Endothelial cell (in vitro differentiated cells): ENCODE measurements around the gene PHACTR4. TPM values are rescaled to one million over a fixed set of nuclear protein-coding genes. Genes with fewer than 3 reads are reported as not detected.
A peak's percentile ranks its signal among the peaks of the same experiment; 100 is the strongest.

Experiments used
- DNase-seq: peaks from one replicate; pipeline ENCODE4 v3.0.0; 2021; ENCODE audit warnings: low spot score
- H3K27ac Mint-ChIP-seq: one replicate; pipeline ENCODE4 v1.8.0; 2021; ENCODE audit warnings: mixed read lengths, inconsistent platforms; ENCODE audit not compliant: unreplicated experiment
- H3K27me3 Mint-ChIP-seq: one replicate; pipeline ENCODE4 v1.8.0; 2021; ENCODE audit warnings: mild to moderate bottlenecking, moderate library complexity, mixed read lengths, inconsistent platforms; ENCODE audit not compliant: unreplicated experiment
- H3K36me3 Mint-ChIP-seq: one replicate; pipeline ENCODE4 v1.8.0; 2021; ENCODE audit warnings: mild to moderate bottlenecking, low read depth, mixed read lengths, inconsistent platforms; ENCODE audit not compliant: unreplicated experiment
- H3K4me1 Mint-ChIP-seq: one replicate; pipeline ENCODE4 v1.8.0; 2021; ENCODE audit warnings: mild to moderate bottlenecking, mixed read lengths, inconsistent platforms; ENCODE audit not compliant: unreplicated experiment
- H3K4me3 Mint-ChIP-seq: one replicate; pipeline ENCODE4 v1.8.0; 2021; ENCODE audit warnings: mild to moderate bottlenecking, mixed read lengths, inconsistent platforms; ENCODE audit not compliant: unreplicated experiment
- H3K9me3 Mint-ChIP-seq: one replicate; pipeline ENCODE4 v1.8.0; 2021; ENCODE audit warnings: mixed read lengths, inconsistent platforms; ENCODE audit not compliant: unreplicated experiment
- CTCF ChIP-seq: fragments of 200-600 bp; sonication (generic); IDR thresholded peaks from one replicate; pipeline ENCODE4 v1.5.0; 2021; ENCODE audit warnings: antibody characterized with exemption; ENCODE audit not compliant: unreplicated experiment
- total RNA-seq: library from RNA; stranded (reverse); fragmentation: NEBNext Ultra II Directional; extraction: Animal tissue kit (Norgen Biotek cat#: 25700); gene quantifications from one replicate; pipeline ENCODE4 v1.2.1, GENCODE V29; 2021; ENCODE audit not compliant: unreplicated experiment

PHACTR4 gene
- total RNA-seq, 1 donor from 2014 or later = 56.6 TPM

- no peak for TF ChIP-seq CTCF
- Mint-ChIP-seq H3K27ac (no peak overlapping the region), H3K27me3 (peaks cover 3% of the 10 kb centered on the region), H3K4me3 (no peak overlapping the region), H3K36me3 (peaks cover 4% of the 10 kb centered on the region), H3K9me3 (no peaks in the 10 kb centered on the region), H3K4me1 (no peaks in the 10 kb centered on the region)
- no peak for DNase-seq
Observed at GRCh38 chr1:28501925-28502324, 132.4 kb downstream of the PHACTR4 start.

GRCh38 chr1:28503117-28503516 is 133.6 kb downstream of the PHACTR4 start:
- Mint-ChIP-seq H3K4me1 (no peaks in the 10 kb centered on the region), H3K27ac (no peak overlapping the region), H3K27me3 (peaks cover 5% of the 10 kb centered on the region), H3K36me3 (peaks cover 3% of the 10 kb centered on the region), H3K4me3 (no peak overlapping the region), H3K9me3 (no peaks in the 10 kb centered on the region)
- no peak for TF ChIP-seq CTCF
- DNase-seq = no peak

- Mint-ChIP-seq H3K27ac (peak within 1 kb of the TSS; percentile 94), H3K9me3 (no peaks in the 10 kb centered on the region), H3K36me3 (peaks cover 21% of the 10 kb centered on the region), H3K4me1 (peaks cover 17% of the 10 kb centered on the region), H3K4me3 (peak within 1 kb of the TSS; percentile 97), H3K27me3 (peaks cover 5% of the 10 kb centered on the region)
- DNase-seq = peak; percentile 93
- no peak for TF ChIP-seq CTCF
Observed at GRCh38 chr1:28505406-28506187, 136.1 kb downstream of the PHACTR4 start, which contains the start of gene RCC1. RCC1 (plus strand) TSS chr1:28506043; CDS start chr1:28529867, 23,824 bp downstream.

GRCh38 chr1:28506907-28507246 is 137.3 kb downstream of the PHACTR4 start:
- peaks cover 5% of the 10 kb centered on the region for H3K27me3 Mint-ChIP-seq
- H3K36me3 Mint-ChIP-seq = peaks cover 27% of the 10 kb centered on the region
- peaks cover 17% of the 10 kb centered on the region for H3K4me1 Mint-ChIP-seq
- H3K9me3 Mint-ChIP-seq = no peaks in the 10 kb centered on the region
- H3K4me3 Mint-ChIP-seq = peak overlapping the region; percentile 97
- TF ChIP-seq CTCF = no peak
- DNase-seq = no peak
- peak overlapping the region; percentile 94 for H3K27ac Mint-ChIP-seq

GRCh38 chr1:28507247-28507645 is 137.7 kb downstream of the PHACTR4 start:
- peaks cover 30% of the 10 kb centered on the region for H3K36me3 Mint-ChIP-seq
- no peak for TF ChIP-seq CTCF
- H3K4me3 Mint-ChIP-seq = peak overlapping the region; percentile 97
- H3K9me3 Mint-ChIP-seq = no peaks in the 10 kb centered on the region
- H3K4me1 Mint-ChIP-seq = peaks cover 17% of the 10 kb centered on the region
- H3K27ac Mint-ChIP-seq = peak overlapping the region; percentile 94
- peaks cover 8% of the 10 kb centered on the region for H3K27me3 Mint-ChIP-seq
- DNase-seq = no peak
